GF-D8 (cell line): ENCODE data around the gene ARL5B.

Source experiments
- DNase-seq: peaks from one replicate; lab custom pipeline; 2025; lab: John Stamatoyannopoulos, UW

ARL5B gene

GRCh38 chr10:18658271-18659124 is 733 bp upstream of the ARL5B start:
- no peak for DNase-seq

- DNase-seq: no peak
These were observed 746 bp downstream of the ARL5B start for GRCh38 chr10:18659819-18660535.

GRCh38 chr10:18660816-18661431 is 1.7 kb downstream of the ARL5B start:
- no peak for DNase-seq

- DNase-seq: no peak
These were observed 5.7 kb downstream of the ARL5B start for GRCh38 chr10:18664841-18665478.

GRCh38 chr10:18665815-18666558 is 6.8 kb downstream of the ARL5B start:
- DNase-seq: no peak

GRCh38 chr10:18666810-18667209 is 7.6 kb downstream of the ARL5B start:
- DNase-seq: no peak

- DNase-seq: no peak
These were observed 8.8 kb downstream of the ARL5B start for GRCh38 chr10:18668026-18668425.

- no peak for DNase-seq
These were observed 16.0 kb downstream of the ARL5B start for GRCh38 chr10:18675086-18675801.

GRCh38 chr10:18680754-18681153 is 21.5 kb downstream of the ARL5B start:
- DNase-seq: no peak

- DNase-seq: no peak
These were observed 22.1 kb downstream of the ARL5B start for GRCh38 chr10:18681366-18681765.

- DNase-seq: no peak
These were observed 22.8 kb downstream of the ARL5B start for GRCh38 chr10:18681971-18682411.

GRCh38 chr10:18683427-18683826 is 24.2 kb downstream of the ARL5B start:
- DNase-seq: no peak

- DNase-seq: no peak
These were observed 25.2 kb downstream of the ARL5B start for GRCh38 chr10:18684416-18684815.

- no peak for DNase-seq
These were observed 25.7 kb downstream of the ARL5B start for GRCh38 chr10:18684953-18685352.

GRCh38 chr10:18685555-18685954 is 26.3 kb downstream of the ARL5B start:
- no peak for DNase-seq

GRCh38 chr10:18687195-18687594 is 28.0 kb downstream of the ARL5B start:
- no peak for DNase-seq

GRCh38 chr10:18687706-18688105 is 28.5 kb downstream of the ARL5B start:
- no peak for DNase-seq

- no peak for DNase-seq
These were observed 30.3 kb downstream of the ARL5B start for GRCh38 chr10:18689498-18689897.

GRCh38 chr10:18690541-18690940 is 31.3 kb downstream of the ARL5B start:
- DNase-seq: no peak

- no peak for DNase-seq
These were observed 40.9 kb downstream of the ARL5B start for GRCh38 chr10:18699849-18700840.
